Measurements from ENCODE around the gene DPYD.

DNA sequence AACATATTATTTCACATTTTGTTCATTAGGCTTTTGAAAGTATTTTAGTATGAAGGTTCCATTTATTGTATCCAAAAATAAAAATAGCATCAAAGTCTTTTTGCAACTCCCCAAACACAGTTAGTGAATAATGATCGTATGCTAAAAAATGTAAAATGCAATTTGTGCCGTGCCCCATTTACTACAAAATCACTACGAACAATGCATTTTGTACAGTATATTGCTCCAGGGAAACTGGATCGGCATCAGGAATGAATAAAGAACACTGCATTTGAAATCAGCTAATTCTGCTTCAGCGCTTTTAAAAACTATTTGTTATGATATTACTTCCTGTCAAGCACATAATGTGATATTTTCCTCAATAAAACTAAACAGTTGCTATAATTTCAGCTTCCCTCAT is 547.8 kb downstream of the DPYD start:
- TF ChIP-seq, protein P1, sequence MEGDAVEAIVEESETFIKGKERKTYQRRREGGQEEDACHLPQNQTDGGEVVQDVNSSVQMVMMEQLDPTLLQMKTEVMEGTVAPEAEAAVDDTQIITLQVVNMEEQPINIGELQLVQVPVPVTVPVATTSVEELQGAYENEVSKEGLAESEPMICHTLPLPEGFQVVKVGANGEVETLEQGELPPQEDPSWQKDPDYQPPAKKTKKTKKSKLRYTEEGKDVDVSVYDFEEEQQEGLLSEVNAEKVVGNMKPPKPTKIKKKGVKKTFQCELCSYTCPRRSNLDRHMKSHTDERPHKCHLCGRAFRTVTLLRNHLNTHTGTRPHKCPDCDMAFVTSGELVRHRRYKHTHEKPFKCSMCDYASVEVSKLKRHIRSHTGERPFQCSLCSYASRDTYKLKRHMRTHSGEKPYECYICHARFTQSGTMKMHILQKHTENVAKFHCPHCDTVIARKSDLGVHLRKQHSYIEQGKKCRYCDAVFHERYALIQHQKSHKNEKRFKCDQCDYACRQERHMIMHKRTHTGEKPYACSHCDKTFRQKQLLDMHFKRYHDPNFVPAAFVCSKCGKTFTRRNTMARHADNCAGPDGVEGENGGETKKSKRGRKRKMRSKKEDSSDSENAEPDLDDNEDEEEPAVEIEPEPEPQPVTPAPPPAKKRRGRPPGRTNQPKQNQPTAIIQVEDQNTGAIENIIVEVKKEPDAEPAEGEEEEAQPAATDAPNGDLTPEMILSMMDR (IDR thresholded peaks at IDR 0.05), result no peak
- no peak for TF ChIP-seq POLR2A (IDR thresholded peaks at IDR 0.05)
